AG04450 (cell line): ENCODE results near the gene C1QTNF1. TPM values are rescaled to one million over a fixed set of nuclear protein-coding genes. Genes with fewer than 3 reads are reported as not detected.

Experiments used
- CTCF ChIA-PET: fragments of 300-600, 350-600 bp; formaldehyde crosslinking; extraction: SDS; loops from one replicate; lab custom pipeline; 2022; ENCODE audit warnings: antibody characterized with exemption, inconsistent platforms; lab: Charles Lee
- POLR2A ChIA-PET: fragments of 350-600 bp; formaldehyde crosslinking; extraction: SDS; loops from one replicate; lab custom pipeline; 2021; ENCODE audit warnings: antibody characterized with exemption, inconsistent platforms; lab: Yijun Ruan, JAX
- DNase-seq: peaks from one replicate; pipeline ENCODE4 v3.0.0-alpha.2; 2011; ENCODE audit warnings: low read depth, low spot score
- H3K27ac ChIP-seq: one replicate; pipeline ENCODE4 v1.5.1; 2012; ENCODE audit warnings: low read depth, low read length, control low read depth
- H3K27me3 ChIP-seq: one replicate; pipeline ENCODE4 v1.6.0; 2012; ENCODE audit warnings: low read length; ENCODE audit not compliant: control insufficient read depth, insufficient read depth
- H3K4me3 ChIP-seq: 2 replicates; pipeline ENCODE4 v1.5.1; 2011; ENCODE audit warnings: mild to moderate bottlenecking, low read depth, low read length, control low read depth
- H3K9me3 ChIP-seq: 2 replicates; pipeline ENCODE4 v1.5.1; 2012; ENCODE audit warnings: low read length; ENCODE audit not compliant: control insufficient read depth, insufficient read depth
- CTCF ChIP-seq: IDR thresholded peaks from 2 replicates; pipeline ENCODE4 v1.5.1; 2011; ENCODE audit warnings: low read depth, low read length, control low read depth, inconsistent platforms
- polyA plus RNA-seq: library from polyadenylated mRNA; depleted of rRNA; stranded (reverse); fragments of >200 nt; gene quantifications from 2 replicates; pipeline ENCODE4 v1.2.3, GENCODE V29; 2011

C1QTNF1 gene
- polyA plus RNA-seq, 1 experiment: 15.4 TPM

- no peak overlapping the region for H3K4me3 ChIP-seq
- POLR2A ChIA-PET: no interaction called here
- no peak for DNase-seq
- no peaks in the 10 kb centered on the region for H3K27me3 ChIP-seq
- no peak for TF ChIP-seq CTCF
- peaks cover 5% of the 10 kb centered on the region for H3K9me3 ChIP-seq
- H3K27ac ChIP-seq: no peak overlapping the region
- CTCF ChIA-PET: interaction anchor here (0.6 to 1.4 kb wide), 2 partner anchors 31 to 68 kb away, joined by 3 to 4 read pairs; no protein-coding TSS in a partner anchor
Observed at GRCh38 chr17:79014158-79014758, 9.7 kb upstream of the C1QTNF1 start.

GRCh38 chr17:79017546-79018369 is 6.2 kb upstream of the C1QTNF1 start:
- POLR2A ChIA-PET: no interaction called here
- Histone ChIP-seq H3K9me3 (peaks cover 5% of the 10 kb centered on the region), H3K4me3 (no peak overlapping the region), H3K27ac (no peak overlapping the region), H3K27me3 (peaks cover 3% of the 10 kb centered on the region)
- TF ChIP-seq CTCF: no peak
- CTCF ChIA-PET: interaction anchor here (0.7 to 4.7 kb wide), 6 partner anchors 27 to 412 kb away, joined by 3 to 35 read pairs (median 7); no protein-coding TSS in a partner anchor
- DNase-seq: no peak

GRCh38 chr17:79018370-79018695 is 5.6 kb upstream of the C1QTNF1 start:
- peaks cover 5% of the 10 kb centered on the region for H3K9me3 ChIP-seq
- POLR2A ChIA-PET: no interaction called here
- H3K27ac ChIP-seq: no peak overlapping the region
- no peak for DNase-seq
- H3K4me3 ChIP-seq: no peak overlapping the region
- peaks cover 3% of the 10 kb centered on the region for H3K27me3 ChIP-seq
- no peak for TF ChIP-seq CTCF
- CTCF ChIA-PET: interaction anchor here (0.6 to 4.7 kb wide), 9 partner anchors 17 to 413 kb away, joined by 3 to 35 read pairs (median 7); no protein-coding TSS in a partner anchor

- no peak for DNase-seq
- ChIA-PET POLR2A (no interaction called here), CTCF (interaction anchor here (0.7 to 4.7 kb wide), 6 partner anchors 23 to 381 kb away, joined by 3 to 35 read pairs (median 19); no protein-coding TSS in a partner anchor)
- Histone ChIP-seq H3K27ac (no peak overlapping the region), H3K27me3 (peaks cover 3% of the 10 kb centered on the region), H3K4me3 (no peak overlapping the region), H3K9me3 (peaks cover 5% of the 10 kb centered on the region)
- no peak for TF ChIP-seq CTCF
Observed at GRCh38 chr17:79019261-79019631, 4.7 kb upstream of the C1QTNF1 start.
